ENCODE results near the gene GOLT1A. TPM values are rescaled to one million over a fixed set of nuclear protein-coding genes. Genes with fewer than 3 reads are reported as not detected.

GOLT1A gene
- total and polyA plus RNA-seq, 2 of the 8 experiments (the other 6 are each of a cell fraction or from before 2014, with no cell fraction given), result 7.5 to 8.5 TPM

GRCh38 chr1:204190212-204191211, 23.3 kb downstream of the GOLT1A start:
- FAIRE-seq, result no peak

More at GRCh38 chr1:204190212-204191211, 23.3 kb downstream of the GOLT1A start:
- H3K14ac ChIP-seq (ENCODE audit: insufficient read length), result no peak overlapping the region
- no peak overlapping the region for H2BK15ac ChIP-seq (ENCODE audit: low read length)
- CTCF ChIA-PET (ENCODE audit: partially characterized antibody), result interaction anchor here (0.5 to 7.0 kb wide), 16 partner anchors 8 to 304 kb away, joined by 3 to 73 read pairs (median 4); partner anchors contain the start of genes GOLT1A, PIK3C2B, PLEKHA6 and REN
- no peak overlapping the region for H2AK5ac ChIP-seq (ENCODE audit: low read depth, low read length)
- no peak overlapping the region for H3K27ac ChIP-seq (ENCODE audit: low read depth, low read length)
- H3K27me3 ChIP-seq (replicated peaks in 1 of 4; ENCODE audit: control insufficient read depth in 3 of 4, extremely low read depth in 1 of 4, insufficient read depth in 3 of 4, low read length in 3 of 4), result peaks cover 0 to 8% (median 6%) of the 10 kb centered on the region in 4 experiments; a peak in 4 of 7 replicates
- peaks cover 5% of the 10 kb centered on the region for H3K79me1 ChIP-seq (ENCODE audit: low read depth, low read length)
- H2BK120ac ChIP-seq (replicated peaks; ENCODE audit: low read depth, low read length), result no peak overlapping the region
- H4K8ac ChIP-seq (ENCODE audit: extremely low read depth, insufficient read depth, low read length), result no peak overlapping the region; the same call in 1 of the 2 replicates
- H3K23me2 ChIP-seq (ENCODE audit: low read depth, low read length), result peaks cover 7% of the 10 kb centered on the region
- WGBS, 2 experiments (ENCODE audit: extremely low coverage in 1 of 2, insufficient coverage in 1 of 2, insufficient read length in 1 of 2, insufficient replicate concordance in 2 of 2, low coverage in 1 of 2, low lambda C conversion rate in 2 of 2, missing lambda C conversion rate in 1 of 2), result 24% methylated on average over 35 of the region's 44 CpGs; no CpG with 5 or more reads in 1 of the 2 experiments
- H3K4me2 ChIP-seq (ENCODE audit: insufficient read depth in 1 of 2, low read depth in 2 of 2, low read length in 2 of 2), result peak overlapping the region; percentile 67 to 69
- H3K4me1 ChIP-seq (replicated peaks in 1 of 4; ENCODE audit: control insufficient read depth in 3 of 4, insufficient read depth in 4 of 4, low read length in 3 of 4), result no peaks in the 10 kb centered on the region
- H4K5ac ChIP-seq (ENCODE audit: insufficient read length, low read depth, low read length), result no peak overlapping the region
- H3K4me3 ChIP-seq (ENCODE audit: extremely low read depth in 1 of 4, insufficient read depth in 2 of 4, low read depth in 3 of 4, low read length in 4 of 4), result peak overlapping the region; percentile 20 to 57 (median 23)
- no peak overlapping the region for H4K91ac ChIP-seq (replicated peaks; ENCODE audit: insufficient read length, low read length)
- H3K9ac ChIP-seq (replicated peaks in 1 of 4; ENCODE audit: extremely low read depth in 1 of 4, low read depth in 3 of 4, low read length in 3 of 4), result no peak overlapping the region; a peak in 1 of 7 replicates
- H3K79me2 ChIP-seq (ENCODE audit: control insufficient read depth in 1 of 2, insufficient read depth in 2 of 2, low read length in 2 of 2), result no peaks in the 10 kb centered on the region
- TF ChIP-seq CHD1 (IDR thresholded peaks at IDR 0.05; ENCODE audit: low read depth, low read length), result no peak
- TF ChIP-seq EP300 (IDR thresholded peaks at IDR 0.05; ENCODE audit: borderline replicate concordance in 1 of 2, low read depth in 2 of 2, low read length in 2 of 2), result no peak
- peak; percentile 96 for TF ChIP-seq CEBPB (IDR thresholded peaks at IDR 0.05; ENCODE audit: low read depth, low read length)
- TF ChIP-seq EGR1 (IDR thresholded peaks at IDR 0.05; ENCODE audit: borderline replicate concordance, low read depth, low read length), result 0 out of 2 replicates have a peak, but pooled peaks have one; percentile 15
- peak; percentile 16 for TF ChIP-seq KDM4A (IDR thresholded peaks at IDR 0.05; ENCODE audit: low read depth, low read length, severe bottlenecking)
- peaks cover 0 to 6% of the 10 kb centered on the region in 2 experiments for H4K20me1 ChIP-seq (replicated peaks in 1 of 2; ENCODE audit: control insufficient read depth in 1 of 2, insufficient read depth in 2 of 2, low read length in 2 of 2)
- no peak overlapping the region for H2BK5ac ChIP-seq (ENCODE audit: low read depth, low read length)
- H3K4ac ChIP-seq (replicated peaks; ENCODE audit: insufficient read length, low read depth, low read length), result no peak overlapping the region
- no peaks in the 10 kb centered on the region; a peak in 1 of 8 replicates for H3K36me3 ChIP-seq (ENCODE audit: control insufficient read depth in 2 of 4, insufficient read depth in 4 of 4, low read length in 3 of 4)
- H2BK20ac ChIP-seq (ENCODE audit: low read length), result no peak overlapping the region
- H3K56ac ChIP-seq (replicated peaks; ENCODE audit: insufficient read length, low read depth, low read length), result no peak overlapping the region
- DNase-seq (ENCODE audit: low read depth in 1 of 2, low spot score in 2 of 2), result peak in 1 of 2 experiments; percentile 84
- POLR2A ChIA-PET (ENCODE audit: partially characterized antibody), result interaction anchor here (0.7 to 2.6 kb wide), 4 partner anchors 8 to 25 kb away, joined by 3 to 10 read pairs (median 4); no protein-coding TSS in a partner anchor
- no peak overlapping the region for H3K23ac ChIP-seq (ENCODE audit: insufficient read length)
- H3K9me3 ChIP-seq (ENCODE audit: insufficient read depth in 2 of 2, low read depth in 1 of 2, low read length in 1 of 2), result no peaks in the 10 kb centered on the region
- H2AFZ ChIP-seq (ENCODE audit: low read length), result no peak overlapping the region
- no peak overlapping the region for H2BK12ac ChIP-seq (ENCODE audit: low read depth, low read length)
- no peak overlapping the region for H3K18ac ChIP-seq (ENCODE audit: extremely low read depth, low read length)
